SK-N-SH (cell line): ENCODE results near the gene FNDC4.

Experiments
- CHD2 ChIP-seq: fragments of 150-350 bp; IDR thresholded peaks from 2 replicates; pipeline ENCODE4 v1.6.1; 2018; ENCODE audit warnings: low read length; ENCODE audit not compliant: partially characterized antibody
- CTCF ChIP-seq: fragments of 200-600 bp; sonication (generic); IDR thresholded peaks from 2 replicates; pipeline ENCODE4 v1.6.1; 2017; ENCODE audit warnings: antibody characterized with exemption, mild to moderate bottlenecking, moderate library complexity
- ELF1 ChIP-seq: IDR thresholded peaks from 2 replicates; pipeline ENCODE4 v1.4.0; 2012
- EP300 ChIP-seq, 2 experiments: IDR thresholded peaks; 2 replicates each; pipeline versions ENCODE4 v1.4.0 to v1.6.1; 2012; ENCODE audit warnings: borderline replicate concordance in 1 of 2, low read depth in 1 of 2, low read length in 1 of 2
- EZH2phosphoT487 ChIP-seq: fragments of 200-600 bp; sonication (generic); IDR thresholded peaks from 2 replicates; pipeline ENCODE4 v1.6.1; 2017; ENCODE audit warnings: low read depth, mixed run types, mild to moderate bottlenecking, antibody characterized with exemption, moderate library complexity, borderline replicate concordance
- FOXJ3 ChIP-seq: sonication (generic); formaldehyde crosslinking; IDR thresholded peaks from 2 replicates; pipeline ENCODE4 v1.5.1; 2020; ENCODE audit warnings: mild to moderate bottlenecking, missing genetic modification reagents
- GABPA ChIP-seq: IDR thresholded peaks from 2 replicates; pipeline ENCODE4 v1.4.0; 2012; ENCODE audit warnings: low read depth, mild to moderate bottlenecking
- MAX ChIP-seq: IDR thresholded peaks from 2 replicates; pipeline ENCODE4 v1.4.0; 2012; ENCODE audit warnings: low read depth
- POLR2AphosphoS5 ChIP-seq: IDR thresholded peaks from 2 replicates; pipeline ENCODE4 v1.6.1; 2012; ENCODE audit warnings: low read depth, low read length
- RAD21 ChIP-seq: IDR thresholded peaks from 2 replicates; pipeline ENCODE4 v1.6.1; 2012; ENCODE audit warnings: mild to moderate bottlenecking, low read length
- RFX5 ChIP-seq: IDR thresholded peaks from 2 replicates; pipeline ENCODE4 v1.6.1; 2012; ENCODE audit warnings: mild to moderate bottlenecking, improper control_type of control experiment, low read length
- SIN3A ChIP-seq: IDR thresholded peaks from 2 replicates; pipeline ENCODE4 v1.6.1; 2012; ENCODE audit warnings: low read depth, mild to moderate bottlenecking, low read length, moderate library complexity, borderline replicate concordance
- TAF1 ChIP-seq: IDR thresholded peaks from 2 replicates; pipeline ENCODE4 v1.6.1; 2012; ENCODE audit warnings: low read depth, mild to moderate bottlenecking, low read length, moderate library complexity, borderline replicate concordance
- ZBTB33 ChIP-seq: IDR thresholded peaks from 2 replicates; pipeline ENCODE4 v1.4.0; 2012; ENCODE audit warnings: low read depth, borderline replicate concordance

- TF ChIP-seq TAF1 (no peak), CTCF (no peak), ZBTB33 (no peak), EP300 (IDR thresholded peaks at IDR 0.05; ENCODE audit: borderline replicate concordance in 1 of 2, low read depth in 1 of 2, low read length in 1 of 2) (no peak), FOXJ3 (CRISPR knock-in tag) (no peak), POLR2AphosphoS5 (no peak), MAX (no peak), EZH2phosphoT487 (no peak), ELF1 (no peak), RFX5 (no peak), GABPA (no peak), SIN3A (no peak), RAD21 (no peak), CHD2 (no peak)
Observed at GRCh38 chr2:27441958-27442919, 52.8 kb downstream of the FNDC4 start, which contains the start of gene KRTCAP3.
